Caki2 (cell line): Measurements from ENCODE around the gene PDE8A. TPM values are rescaled to one million over a fixed set of nuclear protein-coding genes. Genes with fewer than 3 reads are reported as not detected.
"Not testable (repeated sequence)": the region's sequence is repeated elsewhere in the genome, so short reads cannot be mapped to it uniquely, and the experiment has no call there.

ENCODE experiments used
- DNase-seq: peaks from one replicate; pipeline ENCODE4 v3.0.0-alpha.2; 2015; ENCODE audit warnings: low read depth
- in situ Hi-C: cut with HindIII; loops from 2 replicates; pipeline ENCODE4 v1.10.0; 2016; ENCODE audit warnings: low sequenced_read_pairs, low pct_unique_long_range_greater_than_20kb, mixed read lengths
- total RNA-seq: library from RNA; depleted of rRNA; stranded (reverse); fragments of >200 nt; shearing (Covaris generic); gene quantifications from 2 replicates; pipeline ENCODE4 v1.2.3, GENCODE V29; 2014; ENCODE audit warnings: low replicate concordance

Gene PDE8A
- total RNA-seq, 1 experiment from 2014 or later = 10.9 TPM

DNA sequence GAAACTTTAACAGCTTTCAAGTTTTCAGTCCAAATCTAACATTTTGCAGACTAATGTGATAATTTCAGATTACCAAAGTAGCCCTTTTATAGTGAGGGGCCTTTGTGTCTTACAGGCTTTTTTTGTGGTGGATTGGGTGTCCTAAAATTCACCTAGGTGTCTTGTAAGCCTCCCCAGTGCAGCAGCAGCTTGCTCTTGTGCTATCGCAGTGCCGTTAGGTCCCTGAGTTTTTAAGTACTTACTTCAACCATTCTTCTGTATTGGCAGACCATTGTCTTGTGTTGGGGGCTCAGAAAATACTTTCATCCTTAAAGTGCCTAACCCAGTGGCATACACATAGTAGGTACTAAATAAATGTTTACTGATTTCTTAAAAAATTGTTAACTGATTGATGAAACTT, 2.1 kb downstream of the PDE8A start:
- DNase-seq = no peak
- in situ Hi-C loops = no loop called here

DNA sequence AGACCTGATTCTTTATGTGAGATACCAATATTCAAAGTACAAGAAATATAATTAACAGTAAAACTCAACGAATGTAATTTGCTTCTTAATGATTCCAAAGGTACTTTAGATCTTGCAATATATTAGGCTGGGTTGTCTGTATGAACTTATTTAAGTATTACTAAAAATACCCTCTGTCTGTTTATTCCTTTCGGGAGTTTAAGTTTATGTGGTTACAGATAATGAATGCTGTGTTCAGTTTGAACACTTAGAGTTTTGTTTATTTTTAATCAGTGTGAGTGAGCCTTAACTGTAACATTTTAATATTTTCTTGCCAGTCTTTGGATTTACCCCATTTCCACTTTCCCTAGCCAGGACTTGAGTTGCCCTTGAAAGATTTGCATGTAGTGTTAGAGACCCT, 3.5 kb downstream of the PDE8A start:
- no peak for DNase-seq
- in situ Hi-C loops = no loop called here

DNA sequence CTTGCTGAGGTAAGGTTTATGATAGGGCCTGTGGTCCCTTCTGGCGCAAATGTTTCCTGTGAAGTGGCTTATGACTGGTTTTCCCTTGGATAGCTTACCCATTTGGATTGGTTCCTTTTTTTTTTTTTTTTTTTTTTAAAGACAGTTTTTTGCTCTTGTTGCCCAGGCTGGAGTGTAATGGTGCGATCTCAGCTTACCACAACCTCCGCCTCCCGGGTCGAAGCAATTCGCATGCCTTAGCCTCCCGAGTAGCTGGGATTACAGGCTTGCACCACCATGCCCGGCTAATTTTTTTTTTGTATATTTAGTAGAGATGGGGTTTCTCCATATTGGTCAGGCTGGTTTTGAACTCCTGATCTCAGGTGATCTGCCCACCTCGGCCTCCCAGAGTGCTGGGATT, 5.7 kb downstream of the PDE8A start:
- in situ Hi-C loops, DNase-seq: not testable (repeated sequence)

DNA sequence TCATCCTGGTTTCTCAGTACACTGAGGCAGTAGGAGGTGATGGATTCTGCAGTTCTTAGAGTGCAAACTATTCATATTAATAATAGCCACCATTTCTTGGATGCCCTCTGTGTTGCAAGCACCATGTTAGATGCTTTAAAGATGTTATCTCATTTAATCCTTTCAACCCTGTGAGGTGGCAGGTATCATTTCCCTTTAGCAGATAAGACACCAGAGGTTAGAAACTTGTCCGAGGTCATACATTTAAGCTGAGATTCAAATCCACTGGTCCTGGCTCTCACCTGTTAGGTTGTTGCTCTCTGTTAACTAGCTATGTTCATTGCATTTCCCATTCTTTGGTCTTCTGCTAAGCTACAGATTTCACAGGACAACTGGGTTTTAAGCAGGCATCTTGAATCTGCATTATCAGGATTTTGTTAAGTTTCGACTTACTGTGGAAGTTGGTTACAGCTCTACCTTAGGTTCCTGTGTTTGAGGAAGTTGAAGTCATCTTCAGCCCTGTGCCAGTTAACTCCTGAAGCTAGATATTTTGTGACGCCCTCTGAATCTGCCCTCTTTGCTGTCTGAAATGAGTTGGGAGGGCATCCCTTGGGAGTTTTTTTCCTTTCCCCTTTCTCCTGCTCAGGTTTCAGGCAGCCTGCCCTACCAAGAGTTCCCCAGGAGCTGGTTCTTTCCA, 6.4 kb downstream of the PDE8A start:
- DNase-seq = no peak
- in situ Hi-C loops = no loop called here

DNA sequence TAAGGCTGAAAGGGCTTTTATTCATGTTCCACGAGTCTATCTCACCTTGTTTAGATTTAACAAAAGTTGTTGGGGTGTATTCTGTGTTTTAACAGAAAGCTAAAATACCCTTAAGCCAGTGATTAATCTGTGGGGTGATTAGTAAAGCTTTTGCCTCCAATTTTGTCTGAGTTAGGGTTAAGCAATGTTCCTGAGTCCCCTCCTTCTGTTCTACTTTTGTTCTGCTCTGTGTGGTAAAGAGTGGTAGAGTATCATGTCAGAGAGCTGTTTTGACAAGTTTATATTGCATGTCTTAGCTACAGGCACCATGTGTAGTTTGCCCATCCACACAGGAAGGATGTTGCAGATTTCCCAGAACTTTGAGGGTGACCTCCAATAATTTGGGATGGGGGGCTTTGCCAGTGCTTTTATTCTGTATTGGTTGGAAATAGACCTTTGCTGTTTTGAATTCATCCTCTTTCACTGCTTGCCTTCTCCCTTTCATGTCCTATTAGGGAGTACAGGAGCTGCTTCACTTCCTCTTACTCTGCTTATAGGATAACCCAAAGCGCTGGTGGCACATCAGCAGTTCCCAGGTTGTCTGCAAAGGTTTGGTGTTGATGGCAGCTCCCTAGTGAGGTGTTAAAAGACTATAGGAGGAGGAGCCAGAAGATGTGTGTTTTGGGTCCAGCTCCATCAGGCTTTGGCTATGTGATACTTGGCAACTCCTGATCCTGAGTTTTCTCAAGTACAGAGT, 7.4 kb downstream of the PDE8A start:
- in situ Hi-C loops = no loop called here
- no peak for DNase-seq

DNA sequence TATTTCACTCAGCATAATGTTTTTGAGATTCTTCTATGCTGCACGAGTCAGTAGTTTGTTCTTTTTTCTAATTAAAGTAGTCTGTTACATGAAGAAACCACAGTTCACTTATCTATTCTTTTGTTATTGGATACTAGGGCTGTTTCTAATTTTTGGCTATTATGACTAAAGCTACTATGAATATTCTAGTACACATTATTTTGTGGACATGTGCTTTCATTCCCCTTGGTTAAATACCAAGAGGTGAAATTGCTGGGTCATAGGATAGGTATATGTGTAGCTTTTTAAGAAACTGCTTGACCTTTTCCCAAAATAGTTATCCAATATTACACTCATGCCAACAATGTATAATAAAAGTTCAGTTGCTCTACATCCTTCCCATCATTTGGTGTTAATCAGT, 8.9 kb downstream of the PDE8A start:
- in situ Hi-C loops = no loop called here
- DNase-seq = no peak

DNA sequence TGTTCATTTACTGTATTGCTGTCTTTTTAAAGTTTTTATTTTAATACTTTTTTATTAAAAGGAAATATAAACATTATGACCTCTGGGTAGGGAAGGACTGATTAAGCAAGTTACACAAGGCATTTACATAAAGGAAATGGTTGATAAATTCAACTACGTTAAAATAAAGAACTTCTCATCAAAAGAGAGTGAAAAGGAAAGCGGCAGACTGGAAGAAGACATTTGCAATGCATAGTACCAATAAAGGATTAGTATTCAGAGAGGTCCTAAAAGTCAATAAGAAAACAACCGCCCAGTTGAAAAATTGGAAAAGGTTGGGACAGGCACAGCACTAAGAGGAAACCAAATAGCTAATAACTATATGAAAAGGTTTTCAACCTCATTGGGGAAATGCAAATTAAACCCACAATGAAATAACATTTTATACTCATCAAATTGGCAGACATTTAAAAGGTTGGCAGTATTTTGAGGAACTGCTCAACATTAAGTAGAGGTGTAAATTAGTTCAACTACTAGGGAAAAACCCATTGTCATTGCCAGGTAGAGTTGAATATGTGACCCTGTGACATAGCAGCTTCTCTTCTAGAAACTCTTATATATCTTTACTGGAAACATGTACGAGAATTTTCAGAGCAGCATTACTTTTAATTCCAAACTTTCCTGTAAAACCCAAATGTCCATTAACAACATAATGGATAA, 9.5 kb downstream of the PDE8A start:
- no peak for DNase-seq
- in situ Hi-C loops = no loop called here

DNA sequence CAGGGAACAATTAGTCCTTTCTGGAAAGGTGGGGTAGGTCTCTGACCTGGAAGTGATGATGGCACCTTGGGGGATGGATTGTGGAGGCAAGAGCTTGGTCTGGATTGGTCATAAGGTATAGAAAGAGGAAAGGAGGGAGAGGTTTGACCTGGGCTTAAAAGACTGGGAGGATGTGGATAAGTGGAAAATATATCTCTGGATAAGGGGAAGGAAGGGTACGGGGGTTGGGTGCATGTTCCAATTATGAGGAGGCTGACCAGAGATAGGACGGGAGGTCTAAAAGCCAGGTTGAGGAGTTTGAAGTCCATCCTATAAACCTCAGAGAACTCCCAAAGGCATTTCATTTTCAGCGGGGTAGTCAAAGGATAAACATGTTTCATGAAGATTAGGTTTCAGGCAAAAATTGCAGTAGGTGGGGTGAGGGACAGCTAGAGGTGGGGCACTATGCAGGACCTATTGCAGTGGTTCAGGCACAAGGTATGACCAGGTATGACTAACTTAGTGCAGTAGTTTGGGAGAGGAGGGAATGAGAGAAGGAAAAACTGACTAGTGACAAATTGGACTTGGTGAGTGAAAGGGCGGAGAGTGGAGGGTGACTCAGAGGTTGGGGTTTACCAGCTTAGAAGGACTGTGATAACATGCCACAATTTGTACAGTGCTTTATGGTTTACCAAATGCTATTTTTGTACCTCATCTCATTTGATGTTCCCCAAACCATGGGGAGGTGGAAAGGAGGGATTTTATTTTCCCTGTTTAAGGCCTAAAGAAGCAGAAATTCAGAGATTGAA, 10.7 kb downstream of the PDE8A start:
- in situ Hi-C loops = no loop called here
- peak; percentile 61 for DNase-seq

DNA sequence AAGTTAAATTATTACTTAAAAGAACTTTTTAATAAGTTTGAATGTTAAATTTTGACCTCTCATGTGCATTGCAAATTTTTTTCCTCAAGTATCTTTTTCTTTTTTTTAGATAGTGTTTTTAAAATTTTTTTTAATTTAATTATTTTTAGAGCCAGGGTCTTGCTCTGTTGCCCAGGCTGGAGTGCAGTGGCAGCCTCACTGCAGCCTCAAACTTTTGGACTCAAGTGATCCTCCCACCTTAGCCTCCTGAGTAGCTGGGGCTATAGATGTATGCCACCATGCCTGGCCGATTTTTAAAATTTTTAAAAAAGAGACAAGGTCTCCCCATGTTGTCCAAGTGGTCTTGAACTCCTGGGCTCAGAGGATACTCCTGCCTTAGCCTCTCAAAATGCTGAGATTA, 14.4 kb downstream of the PDE8A start:
- DNase-seq = no peak
- in situ Hi-C loops = no loop called here

DNA sequence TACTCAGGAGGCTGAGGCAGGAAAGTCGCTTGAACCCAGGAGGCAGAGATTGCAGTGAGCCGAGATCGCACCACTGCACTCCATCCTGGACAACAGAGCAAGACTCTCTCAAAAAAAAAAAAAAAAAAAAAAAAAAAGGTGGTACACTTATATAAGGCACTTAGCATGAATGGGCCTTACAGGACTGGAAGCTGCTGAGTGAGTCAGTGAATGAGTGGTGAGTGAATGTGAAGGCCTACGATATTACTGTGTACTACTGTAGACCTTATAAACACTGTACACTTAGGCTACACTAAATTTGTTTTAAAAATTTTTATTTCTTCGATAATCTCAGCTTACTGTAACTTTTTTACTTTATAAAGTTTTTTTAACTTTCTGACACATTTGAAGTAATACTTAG, 15.1 kb downstream of the PDE8A start:
- in situ Hi-C loops, DNase-seq: not testable (repeated sequence)

DNA sequence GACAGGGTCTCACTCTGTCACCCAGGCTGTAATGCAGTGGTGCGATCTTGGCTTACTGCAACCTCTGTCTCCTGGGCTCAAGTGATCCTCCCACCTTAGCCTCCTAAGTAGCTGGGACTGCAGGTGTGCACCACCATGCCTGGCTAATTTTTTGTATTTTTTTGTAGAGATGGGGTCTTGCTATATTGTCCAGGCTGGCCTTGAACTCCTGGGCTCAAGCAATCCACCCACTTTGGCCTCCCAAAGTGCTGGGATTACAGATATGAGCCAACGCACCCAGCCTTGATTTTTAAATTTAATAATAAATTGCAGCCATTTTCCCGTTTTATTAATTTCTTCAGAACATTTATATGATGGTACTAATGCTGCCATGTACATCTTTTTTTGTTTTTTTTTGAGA, 15.6 kb downstream of the PDE8A start:
- in situ Hi-C loops, DNase-seq: not testable (repeated sequence)

DNA sequence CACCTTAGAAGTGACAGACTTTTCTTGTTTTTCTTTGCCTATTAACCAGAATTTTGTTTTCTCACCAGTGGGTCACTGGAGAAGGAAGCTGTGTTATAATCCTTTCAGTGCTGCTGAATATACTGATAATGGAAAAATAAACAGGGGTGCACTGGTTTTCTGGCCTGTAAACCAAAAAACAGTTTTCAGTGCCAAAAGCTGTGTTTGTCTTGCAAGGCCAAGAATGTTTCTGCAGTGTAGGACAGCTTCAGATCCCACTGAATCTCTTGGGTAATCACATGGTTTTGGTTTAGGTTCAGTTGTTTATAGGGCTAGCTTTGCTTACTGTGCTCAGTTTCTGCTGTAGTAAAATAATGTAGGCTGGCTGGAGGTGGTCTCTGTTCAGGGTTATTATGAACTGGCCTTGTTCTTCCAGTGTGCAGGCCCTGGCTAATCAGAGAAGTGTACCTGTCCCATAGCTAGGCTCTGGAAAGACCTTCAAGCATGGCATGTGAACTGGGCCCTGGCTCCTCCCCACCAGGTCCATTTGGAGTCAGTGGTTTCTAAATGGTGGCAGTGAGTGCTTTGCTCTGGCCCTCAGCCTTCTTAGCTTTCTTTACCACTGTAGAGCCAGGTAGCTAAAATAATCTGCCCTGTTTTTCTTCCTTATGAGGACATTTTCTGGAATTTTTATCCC, 18.7 kb downstream of the PDE8A start:
- no peak for DNase-seq
- in situ Hi-C loops = no loop called here

DNA sequence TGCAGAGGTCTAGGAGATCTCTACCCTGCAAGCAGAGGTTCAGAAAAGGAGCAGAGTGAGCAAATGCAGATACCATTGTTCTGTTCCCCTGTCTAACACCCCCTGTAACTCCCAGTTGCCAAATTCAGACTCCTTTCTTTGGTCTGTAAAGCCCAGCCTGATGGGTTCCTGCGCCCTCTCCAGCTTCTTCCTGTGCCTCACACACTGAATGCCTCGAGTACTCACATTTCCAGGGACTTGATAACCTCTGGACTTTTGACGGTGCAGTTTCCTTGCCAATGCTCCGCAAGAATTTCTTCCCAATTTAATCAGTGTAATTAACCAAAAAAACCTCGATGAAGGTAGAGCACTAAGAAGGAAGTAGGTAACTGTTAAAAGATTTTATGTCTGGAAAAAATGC, 19.3 kb downstream of the PDE8A start:
- DNase-seq = no peak
- in situ Hi-C loops = no loop called here

DNA sequence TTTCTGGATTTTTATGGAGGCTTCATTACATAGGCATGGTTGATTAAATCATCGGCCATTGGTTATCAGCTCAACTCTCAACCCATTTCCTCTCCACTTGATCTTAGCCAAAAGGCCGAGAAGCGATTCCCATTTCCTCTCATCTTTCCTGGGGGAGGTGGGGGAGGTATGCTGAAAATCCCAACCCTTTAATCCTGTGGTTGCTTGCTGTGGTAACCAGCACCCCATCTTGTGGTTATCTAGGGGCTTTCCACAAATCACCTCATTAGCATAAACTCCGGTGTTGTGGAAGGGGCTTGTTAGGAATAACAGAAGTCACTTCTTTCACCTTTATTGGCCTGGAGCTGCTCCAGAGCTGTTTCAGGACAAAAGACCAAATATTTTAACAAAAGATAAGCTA, 20.9 kb downstream of the PDE8A start:
- DNase-seq = no peak
- in situ Hi-C loops = no loop called here

DNA sequence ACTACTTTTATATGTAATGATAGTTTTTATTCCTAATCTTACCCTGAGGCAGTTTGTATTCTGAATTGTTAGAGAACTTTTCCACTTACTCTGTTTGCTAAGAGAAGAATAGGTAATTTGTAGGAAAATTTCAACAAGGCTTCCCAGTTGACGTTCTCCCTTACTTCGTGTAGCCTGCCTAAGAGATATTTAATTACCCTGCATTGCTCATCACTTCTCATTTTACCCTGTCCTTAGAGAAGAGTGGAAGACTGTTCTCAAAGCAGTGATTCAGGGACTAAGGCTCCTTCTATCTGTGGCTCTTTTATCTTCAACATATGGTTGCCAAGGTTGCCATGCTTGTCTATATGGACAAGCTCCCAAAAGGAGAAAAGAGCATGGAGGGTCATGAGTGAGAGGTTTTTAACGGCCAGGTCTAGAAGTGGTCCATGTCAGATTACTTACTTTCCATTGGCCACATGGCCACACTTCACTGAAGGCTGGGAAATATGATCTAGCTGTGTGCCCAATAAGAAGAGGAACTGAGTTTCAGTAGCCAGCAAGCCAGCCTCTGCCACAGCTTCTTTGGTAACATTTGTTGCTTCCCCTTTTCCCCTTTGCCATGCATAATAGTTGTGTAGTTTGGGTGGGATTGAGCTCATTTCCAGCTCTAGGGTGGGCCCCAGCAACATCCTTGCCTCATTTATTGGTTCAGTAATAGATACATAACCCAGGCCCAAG, 22.1 kb downstream of the PDE8A start:
- in situ Hi-C loops = no loop called here

DNA sequence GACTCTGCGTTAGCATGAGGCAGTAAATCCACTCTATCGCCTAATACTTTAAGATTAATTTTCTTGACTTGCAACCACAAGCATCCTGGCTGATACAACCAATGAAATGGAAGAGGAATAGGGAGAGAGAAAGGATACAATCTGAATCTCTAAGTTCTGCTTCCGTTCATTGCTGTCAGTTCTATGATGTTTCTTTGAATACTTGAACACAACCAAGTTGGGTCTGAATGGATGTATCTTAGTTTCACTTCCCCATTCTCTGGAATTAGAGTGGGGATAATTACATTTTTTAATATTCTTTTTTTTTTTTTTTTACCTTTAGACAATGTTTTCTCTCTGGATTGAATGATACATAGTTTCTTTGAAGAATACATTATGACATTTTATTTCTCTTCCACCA, 22.9 kb downstream of the PDE8A start:
- DNase-seq = no peak

More for the DNA sequence above, 22.1 kb downstream of the PDE8A start:
- no peak for DNase-seq

DNA sequence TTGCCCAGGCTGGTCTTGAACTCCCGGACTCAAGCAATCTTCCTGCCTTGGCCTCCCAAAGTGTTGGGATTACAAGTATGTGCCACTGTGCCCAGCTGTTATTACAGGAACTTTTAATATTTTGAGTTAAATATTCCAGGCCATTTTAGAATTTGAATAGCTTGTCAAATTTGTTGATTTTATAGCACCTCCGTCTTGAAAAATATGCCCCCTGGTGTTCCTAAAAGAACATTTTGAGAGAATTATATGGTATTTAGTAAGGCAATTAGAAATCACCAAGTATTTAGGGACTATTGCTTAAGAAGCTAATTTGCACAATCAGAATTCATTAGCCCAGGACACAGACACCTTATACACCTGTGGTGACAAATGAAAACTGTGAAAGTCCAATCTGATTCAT, 23.7 kb downstream of the PDE8A start:
- DNase-seq = no peak
- in situ Hi-C loops = no loop called here

More for the DNA sequence above, 22.9 kb downstream of the PDE8A start:
- in situ Hi-C loops = no loop called here

DNA sequence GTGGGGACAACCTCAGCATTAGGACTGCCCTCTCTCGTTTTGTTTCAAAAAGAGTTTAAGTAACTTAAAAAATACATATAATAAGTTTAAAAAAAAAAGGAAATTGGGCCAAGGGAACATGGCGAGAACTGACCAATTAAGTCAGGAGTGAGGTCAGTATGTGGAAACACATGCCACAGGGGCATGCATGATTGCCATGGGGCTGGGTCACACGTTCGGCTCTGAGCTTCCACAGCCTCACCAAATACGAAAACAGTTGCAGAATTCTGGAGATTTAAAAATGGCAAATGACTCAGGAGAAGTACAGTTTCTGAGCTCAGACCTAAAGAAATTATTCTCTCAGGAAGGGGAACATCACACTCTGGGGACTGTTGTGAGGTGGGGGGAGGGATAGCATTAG, 24.1 kb downstream of the PDE8A start:
- in situ Hi-C loops = no loop called here
- DNase-seq = no peak
